Left colon (tissue), 2 donors: ENCODE data around the gene GALNT3. TPM values are rescaled to one million over a fixed set of nuclear protein-coding genes. Genes with fewer than 3 reads are reported as not detected.

Experiments used
- total RNA-seq, 2 donors: library from RNA; stranded (reverse); fragmentation: NEBNext Ultra II Directional; extraction: Animal tissue kit (Norgen Biotek cat#: 25700); gene quantifications; one replicate each; pipeline ENCODE4 v1.2.1, GENCODE V29; 2021
- donor health status: DM: no; HTN: no; CAD: no.
- donor health status: DM: yes; HTN: yes; CAD: no.

GALNT3 gene
- total RNA-seq, 2 donors from 2014 or later = 88.6 to 96.3 TPM

Other genes with a start within 250 kb of the GALNT3 start
- 10 to 100 TPM; 14.0 to 14.8 TPM for gene TTC21B, start 159.5 kb upstream of the GALNT3 start, total RNA-seq